GM21528 (cell line): ENCODE data around the gene KHK.
A peak's percentile ranks its signal among the peaks of the same experiment; 100 is the strongest.
"Not testable (repeated sequence)": the region's sequence is repeated elsewhere in the genome, so short reads cannot be mapped to it uniquely, and the experiment has no call there.

Experiments used
- ATAC-seq: cut with Tn5 transposase; IDR thresholded peaks from one replicate; pipeline ENCODE4 v1.9.1; 2021; ENCODE audit warnings: mild to moderate bottlenecking, moderate library complexity; ENCODE audit not compliant: unreplicated experiment, low FRiP score

KHK gene

DNA sequence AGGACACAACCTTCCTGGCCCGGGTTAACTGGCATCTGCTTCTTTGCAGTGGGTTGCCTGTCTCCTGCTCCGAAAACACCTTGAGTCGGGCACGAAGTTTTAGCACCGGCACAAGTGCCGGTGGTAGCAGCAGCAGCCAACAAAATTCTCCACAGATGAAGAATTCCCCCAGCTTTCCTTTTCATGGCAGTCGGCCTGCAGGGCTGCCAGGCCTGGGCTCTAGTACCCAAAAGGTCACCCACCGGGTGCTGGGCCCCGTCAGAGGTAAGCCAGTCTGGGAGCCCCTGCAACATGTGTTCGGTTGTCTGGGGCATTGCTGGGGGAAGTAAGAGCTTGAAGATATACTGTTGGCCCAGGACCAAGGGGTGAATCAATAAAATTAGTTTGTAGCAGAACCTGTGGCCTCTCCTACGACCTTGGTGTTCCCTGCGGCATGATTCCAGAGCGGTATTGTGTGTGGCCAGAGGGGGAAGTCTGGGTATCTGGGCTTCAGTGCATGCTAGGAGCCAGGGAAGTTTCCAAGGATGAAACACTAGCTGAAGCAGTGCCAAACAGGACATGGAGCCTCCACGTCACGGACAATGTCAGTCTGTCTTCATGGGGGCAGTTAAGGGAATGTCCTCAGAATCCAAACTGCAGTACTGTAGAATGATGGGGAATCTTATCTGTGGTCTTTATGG, 27.3 kb upstream of the KHK start:
- ATAC-seq = no peak

DNA sequence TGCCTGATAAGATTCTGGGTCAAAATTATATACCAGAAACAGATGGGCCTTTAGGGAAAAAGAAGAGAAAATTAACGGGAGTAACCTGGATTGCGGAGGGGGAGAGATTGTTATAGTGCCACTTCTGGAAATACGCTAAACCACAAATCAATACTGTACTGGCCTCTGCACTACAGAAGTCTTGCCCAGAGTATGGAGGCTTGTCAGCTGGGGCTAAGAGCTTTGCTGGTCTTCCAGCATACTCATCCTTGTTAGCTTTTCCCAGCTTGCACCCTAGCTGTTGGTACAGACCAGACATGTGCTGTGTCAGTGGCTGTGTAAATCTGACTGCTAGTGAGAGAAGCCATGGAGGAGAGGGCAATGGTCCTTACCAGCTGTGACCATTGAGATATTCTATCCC, 26.2 kb upstream of the KHK start:
- ATAC-seq = no peak

GRCh38 chr2:27065128-27065527, 21.4 kb upstream of the KHK start:
- no peak for ATAC-seq

DNA sequence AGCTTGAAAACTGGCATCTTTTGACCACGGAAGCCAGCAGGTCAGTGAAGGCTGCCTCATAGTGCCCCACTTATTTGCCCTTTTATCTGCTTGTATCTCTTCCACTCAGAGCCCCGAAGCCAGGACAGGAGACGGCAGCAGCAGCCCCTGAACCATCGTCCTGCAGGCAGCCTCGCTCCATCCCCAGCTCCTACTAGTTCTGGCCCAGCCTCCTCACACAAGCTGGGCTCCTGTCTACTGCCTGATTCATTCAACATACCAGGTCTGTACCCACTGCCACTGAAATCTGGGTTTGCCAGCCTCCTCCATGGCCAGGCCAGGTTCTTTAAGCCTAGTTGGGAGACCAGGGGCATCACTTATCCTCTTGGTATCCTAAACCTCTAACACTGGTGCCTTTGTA, 19.2 kb upstream of the KHK start:
- no peak for ATAC-seq

DNA sequence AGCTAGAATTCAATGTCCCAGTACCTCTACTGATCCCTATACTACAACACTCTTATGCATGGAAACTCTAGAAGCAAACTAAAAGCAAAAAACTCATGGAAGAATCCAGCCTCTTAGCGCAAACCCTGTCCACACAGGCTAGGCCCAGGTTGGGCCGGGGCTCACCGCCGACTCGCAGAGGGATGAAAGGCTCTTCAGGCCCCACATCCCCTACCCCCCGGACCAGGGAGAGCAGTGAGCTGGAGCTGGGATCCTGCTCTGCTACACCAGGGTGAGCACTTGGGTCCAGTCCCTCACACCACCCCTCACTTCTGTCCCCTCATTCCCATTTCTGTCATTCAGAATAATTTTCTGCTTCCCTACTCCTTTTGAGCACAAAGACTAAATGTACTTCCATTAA, 17.1 kb upstream of the KHK start:
- ATAC-seq = no peak

- ATAC-seq = no peak
Measured at GRCh38 chr2:27069961-27070618, 16.5 kb upstream of the KHK start.

DNA sequence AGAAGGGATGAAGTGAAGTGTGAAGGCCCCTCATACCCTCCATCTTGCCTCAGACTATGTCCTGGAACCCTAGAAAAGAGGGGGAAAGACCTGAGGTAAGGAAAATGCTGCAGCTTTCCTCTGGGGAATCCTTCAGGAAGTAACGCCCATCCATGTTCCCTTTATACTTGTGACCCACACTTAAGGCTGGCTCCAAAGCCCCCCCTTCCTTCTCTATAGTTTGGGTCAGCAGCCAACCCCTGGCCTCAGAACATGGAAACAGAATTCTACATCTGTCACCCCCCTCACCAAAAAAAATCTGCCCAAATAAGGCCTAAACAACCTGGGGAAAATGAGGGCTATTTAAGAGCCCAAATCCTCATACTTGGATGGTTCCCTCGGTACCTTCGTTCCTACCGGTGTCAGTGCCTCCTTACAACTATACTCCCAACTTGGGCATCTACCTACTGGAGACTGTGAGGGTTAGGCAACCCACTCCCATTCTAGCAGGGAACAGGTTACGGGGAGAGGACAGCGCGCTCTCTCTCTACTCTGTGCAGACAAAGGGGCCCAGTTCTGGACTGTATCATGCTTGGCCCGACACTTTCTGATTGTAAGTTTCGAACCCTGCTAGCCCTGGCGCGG, 15.8 kb upstream of the KHK start:
- no peak for ATAC-seq

DNA sequence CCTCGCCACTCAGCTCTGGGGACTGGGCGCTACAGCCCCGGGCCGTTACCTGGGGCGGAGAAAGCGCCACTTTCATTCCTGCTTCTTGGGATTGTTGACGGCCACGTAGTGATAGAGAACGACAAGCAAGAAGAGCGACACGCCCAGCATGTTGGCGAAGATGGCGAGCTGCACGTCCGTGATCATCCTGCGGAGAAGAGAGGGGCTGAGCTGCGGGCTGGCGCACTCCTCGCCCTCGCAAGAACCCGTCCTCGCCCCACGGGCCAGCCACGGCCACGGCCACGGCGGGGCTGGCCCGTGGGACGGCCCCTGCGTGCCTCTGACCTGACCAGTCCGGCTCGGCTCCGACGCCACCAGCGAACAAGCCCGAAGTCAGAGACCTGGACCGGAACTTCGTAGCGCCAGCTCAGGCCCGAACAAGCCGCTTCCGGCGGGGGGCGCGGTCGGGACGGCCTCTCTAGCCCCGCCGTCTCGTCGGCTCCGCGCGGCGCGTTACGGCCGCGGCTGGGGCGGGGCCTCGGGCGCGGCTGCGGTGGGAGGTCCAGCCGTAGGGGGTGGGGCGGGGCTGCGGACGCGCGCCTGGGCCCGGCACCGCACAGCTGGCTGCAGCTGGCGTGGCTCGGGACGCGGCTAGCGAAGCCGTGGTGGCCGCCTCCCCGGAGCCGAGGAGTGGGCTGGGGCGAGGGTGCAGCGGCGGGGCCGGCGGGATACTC, 15.1 kb upstream of the KHK start, which contains the start of gene OST4:
TSS of gene OST4 (minus strand) at position 378 of the 713 bp plus-strand sequence.
- ATAC-seq = peak; percentile 80

DNA sequence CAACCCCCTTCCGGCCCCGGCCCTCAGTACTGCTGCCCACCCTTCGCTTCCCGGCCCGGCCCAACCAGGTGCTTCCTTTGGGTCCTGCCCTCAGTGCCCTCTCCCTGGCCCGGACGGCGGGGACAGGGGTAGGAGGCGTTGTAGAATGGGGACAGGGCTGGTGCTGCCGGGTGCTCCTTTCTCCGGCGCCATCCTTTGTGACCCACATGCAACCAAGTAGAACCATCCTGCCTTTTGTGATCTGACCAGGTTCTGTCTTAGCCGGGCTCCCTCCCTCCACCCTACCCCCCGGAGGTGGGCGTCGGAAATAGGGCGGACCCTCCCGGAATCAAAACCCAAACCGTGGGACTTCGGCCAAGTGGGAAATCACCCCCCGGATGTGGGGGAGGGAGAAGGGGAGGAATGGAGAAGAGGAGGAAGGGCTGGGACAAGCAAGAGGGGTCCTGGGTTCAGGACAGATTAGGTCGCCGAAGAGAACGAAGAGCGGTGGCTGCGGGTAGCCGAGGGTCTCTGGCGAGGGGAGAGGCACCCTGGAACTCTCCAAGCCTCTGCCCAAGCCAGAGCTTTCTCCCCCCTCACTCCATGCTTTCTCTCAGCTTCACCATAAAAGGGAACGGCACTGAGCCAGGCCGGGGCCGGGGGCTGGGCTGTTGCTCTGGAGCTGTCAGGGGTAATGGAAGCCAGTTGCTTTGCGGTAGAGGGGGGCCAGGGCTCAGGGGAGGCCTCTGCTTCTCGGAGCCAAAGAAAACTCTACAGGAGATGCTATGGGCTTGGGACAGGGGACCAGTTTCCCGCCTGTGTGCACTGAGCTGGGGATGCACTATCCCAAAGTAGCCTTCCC, 14.4 kb upstream of the KHK start:
- ATAC-seq = peak; percentile 21

DNA sequence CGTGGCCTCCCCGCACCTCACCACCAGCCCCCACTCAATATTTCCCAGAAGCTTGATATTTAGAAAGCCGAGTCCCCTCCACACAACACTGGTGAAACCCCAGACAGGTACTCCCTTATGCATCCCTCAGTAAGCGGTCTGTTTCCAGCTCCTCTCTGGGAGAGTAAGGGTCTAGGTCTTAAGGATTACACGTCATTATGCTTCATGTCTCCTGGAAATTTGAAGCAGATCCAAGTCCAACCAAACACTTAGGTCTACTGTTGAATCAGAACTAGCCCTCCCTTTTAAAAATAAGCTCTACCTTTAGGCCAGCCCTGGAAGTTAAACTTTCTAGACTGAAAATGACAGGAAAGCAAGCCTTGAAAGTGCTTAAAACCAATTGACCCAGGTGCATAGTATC, 13.7 kb upstream of the KHK start:
- ATAC-seq = no peak

GRCh38 chr2:27073782-27074181, 12.8 kb upstream of the KHK start:
- ATAC-seq = no peak

DNA sequence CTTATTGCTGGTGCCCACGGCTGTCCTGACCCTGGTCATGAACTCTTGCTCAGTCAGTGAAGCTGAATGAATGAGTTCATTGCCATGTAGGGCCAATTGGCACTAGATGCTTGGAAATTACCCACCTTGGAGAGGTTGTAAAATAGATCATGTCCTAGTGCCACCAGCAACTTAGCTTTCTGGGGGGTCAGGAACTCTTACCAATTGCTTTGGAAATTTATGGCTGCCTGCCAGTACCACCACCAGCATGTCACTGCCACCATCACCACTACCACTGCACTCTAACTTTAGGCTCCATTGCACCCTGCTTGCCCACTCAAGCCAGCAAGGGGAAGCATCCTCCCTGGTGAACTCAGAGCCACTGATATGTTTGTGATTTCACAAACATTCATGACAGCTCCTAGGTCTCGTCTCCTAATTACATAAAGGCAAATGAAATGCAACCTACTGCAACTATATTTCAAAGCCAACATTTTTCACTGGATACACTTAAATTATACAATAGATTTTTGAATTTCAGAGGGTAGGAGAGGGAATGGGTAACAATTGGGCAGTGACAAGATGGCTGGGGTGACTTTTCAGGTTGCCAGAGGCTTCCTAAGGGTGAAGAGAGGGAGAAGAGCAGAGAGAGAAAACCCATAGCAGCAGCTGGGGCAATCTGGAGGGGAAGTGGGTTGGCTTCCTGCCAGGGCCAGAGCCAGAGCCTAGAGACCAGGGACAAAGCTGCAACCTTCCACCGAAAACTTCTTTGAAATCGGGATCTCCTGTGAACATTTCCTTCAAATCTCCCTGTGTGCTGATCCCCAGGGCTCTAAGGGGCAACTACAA, 11.6 kb upstream of the KHK start:
- ATAC-seq = no peak

GRCh38 chr2:27075566-27075871, 11.1 kb upstream of the KHK start:
- not testable (repeated sequence) for ATAC-seq

GRCh38 chr2:27076323-27076722, 10.2 kb upstream of the KHK start:
- no peak for ATAC-seq

DNA sequence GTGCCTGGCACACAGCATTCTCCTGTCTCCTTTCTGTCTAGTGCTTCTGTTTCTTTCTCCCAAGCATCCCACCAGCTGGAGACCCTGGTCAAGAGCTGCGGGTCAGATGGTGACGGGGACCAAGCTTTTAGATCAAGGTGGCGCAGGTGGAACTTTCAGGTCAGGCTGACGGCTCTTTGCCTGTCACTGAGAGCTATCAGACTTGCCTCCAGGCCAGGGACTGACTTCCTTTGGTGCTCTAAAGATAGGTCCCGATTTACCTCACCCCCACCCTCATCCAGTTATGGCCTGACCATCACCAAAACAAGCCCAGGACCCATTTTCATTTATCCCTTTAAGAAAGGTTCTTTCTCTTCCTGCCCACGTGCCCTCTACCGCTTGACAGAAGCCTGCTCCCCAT, 9.3 kb upstream of the KHK start:
- ATAC-seq = no peak

DNA sequence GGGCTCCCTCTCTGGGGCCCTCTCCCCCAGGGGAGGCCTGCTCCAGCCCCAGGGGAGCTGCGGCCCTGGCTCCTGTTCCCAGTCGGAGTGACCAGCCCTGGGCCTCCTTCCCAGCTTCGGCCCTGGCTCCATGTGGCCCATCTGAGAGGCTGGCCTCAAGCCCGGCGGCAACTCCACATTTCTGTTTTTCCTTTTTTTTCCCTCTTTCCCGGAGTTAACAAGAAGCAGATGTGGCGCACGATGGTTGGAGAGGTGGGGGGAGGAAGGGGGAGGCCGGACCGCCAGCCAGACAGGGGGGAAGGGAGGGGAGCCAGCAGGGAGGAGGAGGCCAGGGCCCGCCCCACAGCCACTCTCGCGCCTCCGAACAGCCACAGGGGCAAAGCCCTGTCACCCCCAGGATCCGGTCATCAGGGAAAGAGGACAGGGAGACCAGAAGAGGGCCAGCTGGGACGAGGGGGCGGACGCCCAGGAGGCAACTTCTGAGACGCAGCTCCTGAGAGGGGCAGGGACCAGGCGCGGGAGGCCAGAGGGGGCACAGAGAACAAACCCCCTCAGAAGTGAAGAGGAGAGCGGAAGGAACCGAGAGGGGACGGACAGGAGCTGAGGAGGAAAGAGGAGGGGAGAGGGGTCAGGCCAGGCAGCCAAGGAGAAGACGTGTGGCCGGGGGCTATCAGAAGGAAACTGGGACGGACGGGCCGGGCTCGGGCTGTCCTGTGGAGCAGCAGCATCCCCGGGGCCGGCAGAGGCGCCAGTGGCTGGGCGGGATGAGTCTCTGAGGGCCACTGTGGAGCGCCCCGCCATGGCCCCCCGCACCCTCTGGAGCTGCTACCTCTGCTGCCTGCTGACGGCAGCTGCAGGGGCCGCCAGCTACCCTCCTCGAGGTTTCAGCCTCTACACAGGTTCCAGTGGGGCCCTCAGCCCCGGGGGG, 8.0 kb upstream of the KHK start, which contains the start of gene EMILIN1:
TSS of gene EMILIN1 (plus strand) at position 349 of the 928 bp plus-strand sequence. CDS start at position 800, 451 bp downstream.
- ATAC-seq = no peak

DNA sequence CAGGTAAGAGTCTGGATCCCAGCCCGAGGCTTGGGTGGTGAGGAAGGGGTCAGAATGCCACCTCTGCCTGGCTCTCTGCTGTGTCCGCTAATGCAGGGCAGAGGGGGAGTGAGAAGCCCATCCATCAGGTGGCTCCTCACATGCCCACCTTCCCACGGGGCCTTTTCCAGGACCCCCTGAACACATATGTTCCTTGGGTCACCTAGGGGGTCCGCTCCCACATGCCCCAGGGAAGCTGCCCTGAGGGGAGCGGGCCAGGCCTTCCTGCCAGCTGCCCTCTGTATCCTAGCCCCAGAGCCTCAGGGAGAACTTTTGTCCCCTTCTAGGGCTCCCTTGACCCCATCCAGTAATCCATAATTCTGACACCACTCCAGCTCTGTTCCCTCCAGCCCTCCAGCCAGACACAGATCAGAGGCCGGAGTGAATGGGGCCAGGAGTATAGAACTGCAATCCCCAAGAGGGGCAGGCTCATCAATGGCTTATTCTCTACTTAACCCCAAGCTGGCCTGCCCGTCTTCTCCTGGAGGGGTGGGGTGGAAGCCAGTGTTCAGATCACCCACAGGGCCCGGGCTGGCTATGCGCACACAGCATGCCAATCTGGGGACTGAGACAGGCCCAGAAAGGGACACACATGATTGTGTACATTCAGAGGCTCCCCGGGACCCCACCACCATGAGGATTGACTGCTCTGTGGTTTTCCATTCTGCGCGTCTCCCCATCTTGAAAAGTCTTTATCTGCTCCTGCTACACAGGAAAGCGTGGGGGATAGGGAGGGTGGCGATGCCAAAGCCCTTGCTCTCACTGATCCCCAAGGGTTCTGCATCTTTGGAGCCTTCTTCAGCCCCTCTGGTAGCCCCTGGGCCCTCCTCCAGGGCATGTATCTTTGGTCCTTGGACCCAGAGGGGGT, 7.1 kb upstream of the KHK start:
- ATAC-seq = no peak

- ATAC-seq = no peak
Measured at GRCh38 chr2:27080140-27080469, 6.5 kb upstream of the KHK start.
